ENCODE results near the gene VAC14.

The VAC14 gene

DNA sequence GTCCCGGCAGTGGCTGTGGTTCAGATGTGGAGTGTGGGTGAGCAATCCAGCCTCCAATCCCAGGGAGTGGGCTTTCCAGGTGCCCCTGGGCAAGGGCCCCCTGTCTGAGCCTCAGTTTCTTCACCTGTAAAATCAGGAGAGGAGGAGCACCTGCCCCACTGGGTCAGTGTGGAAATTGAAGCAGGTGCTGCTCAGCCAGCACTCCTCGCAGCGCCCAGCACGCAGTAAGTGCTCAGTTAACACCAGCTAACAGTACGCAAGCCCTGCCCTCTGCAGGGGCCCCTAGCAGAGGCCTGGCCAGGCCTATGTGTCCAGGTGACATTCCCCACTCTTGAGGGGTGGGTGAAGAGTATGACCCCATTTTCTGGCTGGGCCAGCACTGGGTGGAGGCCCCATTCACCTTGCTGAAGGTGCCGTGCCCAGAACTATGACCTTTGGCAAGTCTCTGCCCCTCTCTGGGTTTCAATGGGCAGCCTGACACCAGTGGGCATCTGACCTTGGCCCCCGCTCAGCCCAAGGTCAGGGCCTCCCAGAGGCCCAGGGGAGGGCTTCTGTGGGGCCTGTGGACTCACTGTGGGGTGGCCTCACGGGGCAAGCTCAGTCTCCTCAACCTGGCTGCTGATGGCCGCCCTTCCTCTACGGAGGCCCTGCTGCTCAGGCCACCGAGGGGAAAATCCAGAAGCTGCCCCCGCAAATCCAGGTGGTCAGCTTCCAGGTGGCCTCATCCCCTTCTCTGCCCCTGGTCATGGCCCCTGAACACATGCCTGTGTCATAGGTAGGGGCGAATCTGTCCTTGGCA, 117.6 kb downstream of the VAC14 start:
- H3K27ac ChIP-seq = peak overlapping the region; percentile 81
- no peak for TF ChIP-seq ZFX (IDR thresholded peaks at IDR 0.05; ENCODE audit: borderline replicate concordance)
- TF ChIP-seq, protein P1, sequence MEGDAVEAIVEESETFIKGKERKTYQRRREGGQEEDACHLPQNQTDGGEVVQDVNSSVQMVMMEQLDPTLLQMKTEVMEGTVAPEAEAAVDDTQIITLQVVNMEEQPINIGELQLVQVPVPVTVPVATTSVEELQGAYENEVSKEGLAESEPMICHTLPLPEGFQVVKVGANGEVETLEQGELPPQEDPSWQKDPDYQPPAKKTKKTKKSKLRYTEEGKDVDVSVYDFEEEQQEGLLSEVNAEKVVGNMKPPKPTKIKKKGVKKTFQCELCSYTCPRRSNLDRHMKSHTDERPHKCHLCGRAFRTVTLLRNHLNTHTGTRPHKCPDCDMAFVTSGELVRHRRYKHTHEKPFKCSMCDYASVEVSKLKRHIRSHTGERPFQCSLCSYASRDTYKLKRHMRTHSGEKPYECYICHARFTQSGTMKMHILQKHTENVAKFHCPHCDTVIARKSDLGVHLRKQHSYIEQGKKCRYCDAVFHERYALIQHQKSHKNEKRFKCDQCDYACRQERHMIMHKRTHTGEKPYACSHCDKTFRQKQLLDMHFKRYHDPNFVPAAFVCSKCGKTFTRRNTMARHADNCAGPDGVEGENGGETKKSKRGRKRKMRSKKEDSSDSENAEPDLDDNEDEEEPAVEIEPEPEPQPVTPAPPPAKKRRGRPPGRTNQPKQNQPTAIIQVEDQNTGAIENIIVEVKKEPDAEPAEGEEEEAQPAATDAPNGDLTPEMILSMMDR (IDR thresholded peaks at IDR 0.05) = no peak

DNA sequence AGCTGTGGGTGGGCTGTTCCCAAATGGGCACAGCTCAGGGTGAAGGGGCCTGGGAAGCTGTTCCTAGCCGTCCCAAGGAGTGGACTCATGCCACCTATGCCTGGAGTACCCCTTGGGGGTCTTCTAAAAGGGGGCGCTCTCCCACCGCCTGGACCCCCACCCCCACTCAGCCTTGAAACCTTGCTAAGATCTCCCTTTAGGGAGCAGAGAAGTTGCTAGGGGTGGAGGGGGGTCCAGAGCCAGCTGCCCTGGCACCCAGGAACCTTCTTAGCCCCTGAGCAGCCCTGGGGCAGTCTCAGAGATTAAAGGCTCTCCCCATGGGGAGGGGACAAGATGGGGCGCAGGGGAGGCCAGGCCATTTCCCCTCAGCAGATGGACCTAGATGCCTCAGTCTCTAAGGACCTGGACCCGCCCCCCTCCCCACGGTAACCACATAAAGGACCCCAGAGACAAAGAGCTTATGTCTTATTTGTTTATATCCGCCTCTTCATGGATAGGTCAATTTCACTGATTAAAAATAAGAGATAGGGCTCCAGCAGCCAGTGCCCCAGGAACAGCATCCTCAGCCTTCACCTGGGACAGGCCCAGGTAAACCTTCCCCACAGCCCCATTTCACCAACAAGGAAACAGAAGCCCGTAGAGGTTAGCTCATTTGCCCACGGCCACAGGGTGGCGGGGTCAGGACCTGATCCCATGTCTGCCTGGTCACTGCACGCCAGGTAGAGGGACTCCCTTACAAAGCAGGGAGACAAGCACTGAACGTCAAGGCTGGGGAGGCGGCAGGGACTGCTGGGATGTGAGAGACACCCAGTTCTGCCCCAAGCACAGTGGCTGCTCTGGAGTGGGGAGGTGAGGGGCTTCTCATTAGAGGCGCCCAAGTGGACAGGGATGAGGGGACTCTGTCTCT, 118.5 kb downstream of the VAC14 start:
- peak overlapping the region; percentile 81 for H3K27ac ChIP-seq
- no peak for TF ChIP-seq ZFX (IDR thresholded peaks at IDR 0.05; ENCODE audit: borderline replicate concordance)
- TF ChIP-seq, protein P1 (IDR thresholded peaks at IDR 0.05) = no peak

DNA sequence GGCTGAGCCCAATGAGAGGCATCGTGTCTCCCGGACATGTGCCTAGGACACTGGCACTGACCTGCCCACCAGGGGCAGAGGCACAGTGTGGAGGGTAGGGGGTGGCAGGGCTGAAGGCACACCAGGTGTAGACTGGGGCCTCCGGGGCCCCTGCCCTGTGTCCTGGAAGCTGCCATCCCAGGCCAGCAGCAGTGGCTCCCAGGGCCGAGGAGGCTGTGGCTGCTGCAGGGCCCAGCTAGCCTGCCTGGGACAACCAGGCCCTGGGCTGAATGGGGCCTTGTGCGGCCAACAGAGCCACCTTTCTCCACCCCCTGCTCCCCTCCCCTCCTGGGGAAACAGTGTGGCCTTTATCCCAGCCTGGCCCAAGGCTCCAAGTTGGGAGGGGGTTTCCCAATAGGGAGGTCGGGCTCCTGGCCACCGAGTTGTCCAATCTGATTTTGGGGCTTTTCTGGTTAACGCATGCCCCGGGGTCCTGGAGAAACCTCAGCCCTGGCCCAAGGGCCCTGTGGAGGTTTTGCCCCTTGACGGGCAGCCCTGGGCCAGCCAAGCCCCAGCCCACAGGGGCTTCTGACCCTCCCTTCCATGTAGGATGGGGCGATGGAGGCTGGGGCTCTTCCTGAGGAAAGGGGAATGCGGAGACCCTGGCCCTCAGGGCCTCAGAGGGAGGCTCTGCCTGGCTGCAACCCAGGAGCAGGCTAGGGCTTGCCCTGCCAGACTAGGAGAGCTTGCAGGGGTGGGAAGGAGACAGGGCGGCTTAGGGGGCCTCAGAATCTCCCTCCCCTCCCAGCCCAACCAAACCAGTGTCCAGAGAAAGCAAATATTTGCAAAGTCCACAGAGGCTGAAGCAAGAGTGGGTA, 119.3 kb downstream of the VAC14 start:
- peak overlapping the region; percentile 81 for H3K27ac ChIP-seq
- TF ChIP-seq, protein P1 (IDR thresholded peaks at IDR 0.05) = no peak
- no peak for TF ChIP-seq ZFX (IDR thresholded peaks at IDR 0.05; ENCODE audit: borderline replicate concordance)

GRCh38 chr16:70680495-70681381, 120.2 kb downstream of the VAC14 start:
- no peak overlapping the region for H3K27ac ChIP-seq
- TF ChIP-seq ZFX (IDR thresholded peaks at IDR 0.05; ENCODE audit: borderline replicate concordance) = no peak
- TF ChIP-seq, protein P1 (IDR thresholded peaks at IDR 0.05) = no peak

- no peak for TF ChIP-seq ZFX (IDR thresholded peaks at IDR 0.05; ENCODE audit: borderline replicate concordance)
- TF ChIP-seq, protein P1 (IDR thresholded peaks at IDR 0.05) = peak; percentile 74
- H3K27ac ChIP-seq = no peak overlapping the region
These were observed 121.1 kb downstream of the VAC14 start for GRCh38 chr16:70679671-70680494.
